ENCODE results near the gene GBE1.

GRCh38 chr3:81726735-81727134 is 34.7 kb downstream of the GBE1 start:
- TF ChIP-seq CTCF (IDR thresholded peaks at IDR 0.05; ENCODE audit: low read depth, low read length) (no peak), EZH2phosphoT487 (IDR thresholded peaks at IDR 0.05; ENCODE audit: low read depth) (no peak)
